GM04504 (cell line): ENCODE measurements around the gene FOXP1.

Source experiments
- DNase-seq: peaks from one replicate; pipeline ENCODE4 v3.0.0-alpha.2; 2012; ENCODE audit warnings: low read depth

Gene FOXP1

GRCh38 chr3:71005702-71006321 is 577.7 kb downstream of the FOXP1 start:
- no peak for DNase-seq

GRCh38 chr3:71003511-71003910 is 580.0 kb downstream of the FOXP1 start:
- no peak for DNase-seq

- DNase-seq: no peak
These were observed 581.2 kb downstream of the FOXP1 start for GRCh38 chr3:71002298-71002697.

GRCh38 chr3:71001303-71001830 is 582.2 kb downstream of the FOXP1 start:
- no peak for DNase-seq

GRCh38 chr3:71000483-71000882 is 583.0 kb downstream of the FOXP1 start:
- DNase-seq: no peak

GRCh38 chr3:70999730-71000129 is 583.8 kb downstream of the FOXP1 start:
- DNase-seq: peak; percentile 38

- DNase-seq: no peak
These were observed 587.4 kb downstream of the FOXP1 start for GRCh38 chr3:70996082-70996481.

GRCh38 chr3:70994644-70995043 is 588.9 kb downstream of the FOXP1 start:
- no peak for DNase-seq

- no peak for DNase-seq
These were observed 590.8 kb downstream of the FOXP1 start for GRCh38 chr3:70992562-70993204.

GRCh38 chr3:70992131-70992530 is 591.4 kb downstream of the FOXP1 start:
- DNase-seq: no peak

- DNase-seq: no peak
These were observed 592.8 kb downstream of the FOXP1 start for GRCh38 chr3:70990723-70991122.

- DNase-seq: no peak
These were observed 593.3 kb downstream of the FOXP1 start for GRCh38 chr3:70990185-70990584.

- peak; percentile 30 for DNase-seq
These were observed 594.4 kb downstream of the FOXP1 start for GRCh38 chr3:70989174-70989573.

GRCh38 chr3:70988111-70988510 is 595.4 kb downstream of the FOXP1 start:
- no peak for DNase-seq

- no peak for DNase-seq
These were observed 598.0 kb downstream of the FOXP1 start for GRCh38 chr3:70985572-70985971.

- no peak for DNase-seq
These were observed 598.6 kb downstream of the FOXP1 start for GRCh38 chr3:70984776-70985482.

GRCh38 chr3:70982700-70983140 is 600.8 kb downstream of the FOXP1 start:
- DNase-seq: peak; percentile 58

- DNase-seq: no peak
These were observed 601.2 kb downstream of the FOXP1 start for GRCh38 chr3:70982284-70982683.

- DNase-seq: no peak
These were observed 602.2 kb downstream of the FOXP1 start for GRCh38 chr3:70981231-70981880.

GRCh38 chr3:70980646-70981170 is 602.8 kb downstream of the FOXP1 start:
- no peak for DNase-seq

- no peak for DNase-seq
These were observed 603.4 kb downstream of the FOXP1 start for GRCh38 chr3:70979983-70980645.

GRCh38 chr3:70977712-70978111 is 605.8 kb downstream of the FOXP1 start:
- no peak for DNase-seq
